ENCODE data around the gene NPHP4. TPM values are rescaled to one million over a fixed set of nuclear protein-coding genes. Genes with fewer than 3 reads are reported as not detected.

The NPHP4 gene
- total RNA-seq, 4 donors from 2014 or later: 6.7 to 19.9 (median 10.5) TPM

DNA sequence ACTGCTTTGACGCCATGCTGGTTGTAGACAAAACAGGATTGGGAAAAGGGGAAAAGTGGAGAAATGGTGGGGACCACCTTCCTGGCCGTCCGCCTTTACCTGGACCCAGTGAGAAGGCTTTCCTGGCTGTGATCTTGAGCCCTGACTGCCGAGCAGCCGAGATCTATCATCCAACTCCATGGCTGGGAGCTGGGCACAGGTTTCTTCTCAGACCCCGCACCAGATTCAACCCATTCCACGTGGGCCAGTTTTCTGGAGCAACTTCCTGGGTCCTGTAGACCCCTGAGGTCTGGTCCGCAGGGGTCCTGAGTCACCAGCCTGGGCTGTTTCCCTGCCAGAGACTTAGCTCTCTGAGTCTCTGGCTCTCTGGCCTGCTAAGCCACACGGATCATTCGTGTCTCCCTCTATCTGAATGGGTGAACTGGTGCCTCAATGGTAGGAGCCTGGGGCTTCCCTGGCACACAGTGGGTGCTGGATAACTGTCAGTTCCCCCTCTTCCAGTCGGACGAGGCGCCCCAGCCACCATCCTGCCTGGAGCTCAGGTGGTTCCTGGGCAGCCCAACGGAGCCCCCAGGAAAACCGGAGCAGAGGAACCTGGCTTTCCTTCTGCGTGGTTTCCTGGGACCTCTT, 4.5 kb upstream of the NPHP4 start:
- Histone ChIP-seq H3K4me1 (peaks cover 7 to 11% (median 10%) of the 10 kb centered on the region in 4 donors), H3K9me3 (no peaks in the 10 kb centered on the region), H3K27ac (no peak overlapping the region), H3K4me3 (no peak overlapping the region), H3K27me3 (peaks cover 13% of the 10 kb centered on the region), H3K36me3 (no peaks in the 10 kb centered on the region)
- DNase-seq: no peak
- in situ Hi-C loops (cut with MboI; ENCODE audit: low pct_ligation_motif_present in 1 of 4, low pct_unique_long_range_greater_than_20kb in 1 of 4, low sequenced_read_pairs in 3 of 4): no loop called here
- intact Hi-C loops (cut with DNase I; ENCODE audit: low total_unique reads): no loop called here
- no peak for TF ChIP-seq CTCF (IDR thresholded peaks at IDR 0.05)
- TF ChIP-seq EP300 (IDR thresholded peaks at IDR 0.05; ENCODE audit: low read depth): no peak
- no peak for TF ChIP-seq POLR2AphosphoS5 (IDR thresholded peaks at IDR 0.05)
- no peak for TF ChIP-seq POLR2A (IDR thresholded peaks at IDR 0.05)
- 91% methylated on average over 15 of the region's 16 CpGs; no CpG with 5 or more reads in 1 of the 2 donors for WGBS, 2 donors (ENCODE audit: low coverage in 1 of 2)

- H3K27me3 ChIP-seq: peaks cover 13% of the 10 kb centered on the region
- H3K9me3 ChIP-seq: no peaks in the 10 kb centered on the region
- in situ Hi-C loops (cut with MboI; ENCODE audit: low pct_ligation_motif_present in 1 of 4, low pct_unique_long_range_greater_than_20kb in 1 of 4, low sequenced_read_pairs in 3 of 4): no loop called here
- TF ChIP-seq POLR2A (IDR thresholded peaks at IDR 0.05) (no peak), EP300 (IDR thresholded peaks at IDR 0.05; ENCODE audit: low read depth) (no peak), POLR2AphosphoS5 (IDR thresholded peaks at IDR 0.05) (no peak), CTCF (IDR thresholded peaks at IDR 0.05) (no peak)
- WGBS, 2 donors (ENCODE audit: low coverage in 1 of 2): 96% methylated on average over 17 of the region's 17 CpGs; no CpG with 5 or more reads in 1 of the 2 donors
- H3K27ac ChIP-seq: no peak overlapping the region
- H3K4me1 ChIP-seq: peaks cover 7 to 15% (median 14%) of the 10 kb centered on the region in 4 donors
- no peaks in the 10 kb centered on the region for H3K36me3 ChIP-seq
- intact Hi-C loops (cut with DNase I; ENCODE audit: low total_unique reads): no loop called here
- no peak overlapping the region for H3K4me3 ChIP-seq
- DNase-seq: no peak
Measured at GRCh38 chr1:5995871-5996630, 3.8 kb upstream of the NPHP4 start.

DNA sequence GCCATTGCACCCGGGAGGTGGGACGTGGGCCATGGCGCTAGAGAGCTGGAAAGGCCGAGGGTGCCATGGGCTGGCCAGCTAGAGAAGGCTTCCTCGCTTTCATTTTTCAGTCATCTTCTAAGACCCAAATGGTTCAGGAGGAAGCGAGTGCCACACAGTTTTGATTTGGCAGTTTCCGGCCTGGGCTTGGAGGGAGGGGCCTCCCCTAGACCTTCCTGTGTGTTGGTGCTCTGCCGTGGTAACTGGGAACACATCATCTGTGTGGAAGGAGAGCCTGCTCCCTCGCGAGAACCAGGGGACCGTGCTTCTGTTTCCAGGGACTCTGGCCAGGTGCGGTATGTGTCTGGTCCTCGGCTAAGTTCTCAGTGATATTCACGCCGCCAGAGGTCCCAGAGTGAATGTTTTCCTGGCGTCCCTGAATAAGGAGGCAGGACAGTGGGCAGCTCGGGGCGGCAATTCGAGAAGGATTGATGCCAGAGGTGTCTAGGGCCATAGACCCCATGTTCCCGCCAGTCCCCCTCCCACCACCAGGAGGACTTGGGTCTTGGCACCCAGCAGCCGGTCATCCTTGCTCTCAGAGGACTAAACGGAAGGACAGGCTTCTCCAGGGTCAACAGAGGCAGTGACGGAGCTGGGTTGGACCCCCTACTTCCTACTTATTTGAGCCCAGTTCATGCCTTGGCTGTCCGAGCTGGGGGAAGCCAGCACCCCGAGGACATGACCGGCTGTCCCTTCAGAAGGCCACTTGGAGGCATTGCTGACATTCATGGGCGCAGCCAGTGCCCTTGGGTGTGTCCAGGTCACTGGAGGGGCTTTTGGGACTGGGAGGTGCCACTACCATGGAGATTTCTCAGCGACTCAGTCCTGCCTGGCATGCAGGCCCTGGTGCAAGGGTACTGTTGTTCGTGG, 2.7 kb upstream of the NPHP4 start:
- peaks cover 11 to 20% (median 19%) of the 10 kb centered on the region in 4 donors for H3K4me1 ChIP-seq
- no peak overlapping the region for H3K27ac ChIP-seq
- intact Hi-C loops (cut with DNase I; ENCODE audit: low total_unique reads) (no loop called here), in situ Hi-C loops (cut with MboI; ENCODE audit: low pct_ligation_motif_present in 1 of 4, low pct_unique_long_range_greater_than_20kb in 1 of 4, low sequenced_read_pairs in 3 of 4) (no loop called here)
- no peak overlapping the region for H3K4me3 ChIP-seq
- H3K36me3 ChIP-seq: no peaks in the 10 kb centered on the region
- TF ChIP-seq POLR2A (IDR thresholded peaks at IDR 0.05): no peak
- TF ChIP-seq EP300 (IDR thresholded peaks at IDR 0.05; ENCODE audit: low read depth): no peak
- no peak for TF ChIP-seq POLR2AphosphoS5 (IDR thresholded peaks at IDR 0.05)
- TF ChIP-seq CTCF (IDR thresholded peaks at IDR 0.05): no peak
- DNase-seq: peak; percentile 39
- H3K9me3 ChIP-seq: no peaks in the 10 kb centered on the region
- WGBS, 2 donors (ENCODE audit: low coverage in 1 of 2): 80% methylated on average over 25 of the region's 29 CpGs; no CpG with 5 or more reads in 1 of the 2 donors
- H3K27me3 ChIP-seq: peaks cover 13% of the 10 kb centered on the region

Data from transverse colon (tissue), 4 donors.